B cell (primary cell): ENCODE data around the gene EFHD2.

Experiments
- CTCF ChIP-seq: fragments of 200-600 bp; IDR thresholded peaks from one replicate; pipeline ENCODE4 v1.8.0; 2022; ENCODE audit warnings: antibody characterized with exemption, mild to moderate bottlenecking
- EZH2 ChIP-seq: IDR thresholded peaks from 2 replicates; pipeline ENCODE4 v1.6.1; 2012; ENCODE audit warnings: borderline replicate concordance, low read depth, mild to moderate bottlenecking, moderate library complexity, low read length; ENCODE audit not compliant: insufficient read depth, poor library complexity, severe bottlenecking

GRCh38 chr1:15402809-15403450 lies 6.8 kb upstream of the EFHD2 start:
- TF ChIP-seq CTCF (no peak), EZH2 (no peak)
